Fibroblast of lung (primary cell): ENCODE data around the gene PDE6D. TPM values are rescaled to one million over a fixed set of nuclear protein-coding genes. Genes with fewer than 3 reads are reported as not detected.

Source experiments
- DNase-seq, 2 donors: peaks; one replicate each; pipeline versions ENCODE4 v3.0.0 to v3.0.0-alpha.2; 2010; ENCODE audit warnings: low read depth in 2 of 2
- H2AFZ ChIP-seq: 2 replicates; pipeline ENCODE4 v1.5.1; 2012; ENCODE audit warnings: low read length, control low read depth, inconsistent platforms
- H3K27ac ChIP-seq: 2 replicates; pipeline ENCODE4 v1.5.1; 2011; ENCODE audit warnings: low read length, control low read depth; ENCODE audit not compliant: insufficient read depth
- H3K27me3 ChIP-seq: 2 replicates; pipeline ENCODE4 v1.5.1; 2011; ENCODE audit warnings: mild to moderate bottlenecking, low read length; ENCODE audit not compliant: control insufficient read depth, insufficient read depth
- H3K36me3 ChIP-seq: 2 replicates; pipeline ENCODE4 v1.5.1; 2011; ENCODE audit warnings: low read length; ENCODE audit not compliant: control insufficient read depth, insufficient read depth
- H3K4me1 ChIP-seq: 2 replicates; pipeline ENCODE4 v1.5.1; 2011; ENCODE audit warnings: low read length; ENCODE audit not compliant: control insufficient read depth, insufficient read depth; ENCODE audit errors: extremely low read depth
- H3K4me2 ChIP-seq: 2 replicates; pipeline ENCODE4 v1.5.1; 2011; ENCODE audit warnings: low read length, control low read depth; ENCODE audit not compliant: insufficient read depth; ENCODE audit errors: extremely low read depth
- H3K4me3 ChIP-seq, 4 experiments: fragments of 200-600 bp in 1 of 4; sonication (generic) in 1 of 4; replicated peaks in 1 of 4; 2 replicates each; pipeline ENCODE4 v1.5.1; 2011 to 2016; ENCODE audit warnings: low read length in 4 of 4, low read depth in 3 of 4, mild to moderate bottlenecking in 3 of 4, control low read depth in 2 of 4, inconsistent platforms in 1 of 4, mixed read lengths in 1 of 4; ENCODE audit not compliant: insufficient read depth in 1 of 4; ENCODE audit errors: control extremely low read depth in 1 of 4
- H3K79me2 ChIP-seq: 2 replicates; pipeline ENCODE4 v1.5.1; 2012; ENCODE audit warnings: mild to moderate bottlenecking, low read length, inconsistent platforms; ENCODE audit not compliant: control insufficient read depth, insufficient read depth
- H3K9ac ChIP-seq: 2 replicates; pipeline ENCODE4 v1.5.1; 2011; ENCODE audit warnings: mild to moderate bottlenecking, low read length, control low read depth; ENCODE audit not compliant: insufficient read depth
- H3K9me3 ChIP-seq: 2 replicates; pipeline ENCODE4 v1.5.1; 2012; ENCODE audit warnings: low read depth, low read length; ENCODE audit not compliant: control insufficient read depth, insufficient read depth
- H4K20me1 ChIP-seq: 2 replicates; pipeline ENCODE4 v1.5.1; 2011; ENCODE audit warnings: low read length; ENCODE audit not compliant: control insufficient read depth, insufficient read depth; ENCODE audit errors: extremely low read depth
- EZH2 ChIP-seq: IDR thresholded peaks from 2 replicates; pipeline ENCODE4 v1.5.1; 2012; ENCODE audit warnings: low read length, control low read depth, mild to moderate bottlenecking; ENCODE audit errors: missing control alignments
- polyA plus RNA-seq, 2 donors: library from polyadenylated mRNA; depleted of rRNA in 1 of 2; stranded (reverse) in 1 of 2; unstranded in 1 of 2; fragments of >200 nt; gene quantifications; 2 replicates each; pipeline ENCODE4 v1.2.1, GENCODE V29; 2011 to 2012; ENCODE audit warnings: missing spikeins in 1 of 2
- total RNA-seq: library from RNA; depleted of rRNA; stranded (reverse); fragments of >200 nt; gene quantifications from 2 replicates; pipeline ENCODE4 v1.2.1, GENCODE V29; 2014
- TF ChIP-seq, protein P1 (sequence below), 2 donors: IDR thresholded peaks in 1 of 2; conservative IDR thresholded peaks in 1 of 2; 1 replicate in 1 of 2; 2 replicates in 1 of 2; pipeline ENCODE4 v1.5.1; 2011 to 2012; ENCODE audit warnings: low read length in 2 of 2, control low read depth in 1 of 2, inconsistent platforms in 1 of 2, low read depth in 1 of 2, mild to moderate bottlenecking in 1 of 2

Gene PDE6D
- total and polyA plus RNA-seq, 2 donors (not counting 1 experiment from before 2014, with no cell fraction given), result 14.4 to 32.3 TPM

DNA sequence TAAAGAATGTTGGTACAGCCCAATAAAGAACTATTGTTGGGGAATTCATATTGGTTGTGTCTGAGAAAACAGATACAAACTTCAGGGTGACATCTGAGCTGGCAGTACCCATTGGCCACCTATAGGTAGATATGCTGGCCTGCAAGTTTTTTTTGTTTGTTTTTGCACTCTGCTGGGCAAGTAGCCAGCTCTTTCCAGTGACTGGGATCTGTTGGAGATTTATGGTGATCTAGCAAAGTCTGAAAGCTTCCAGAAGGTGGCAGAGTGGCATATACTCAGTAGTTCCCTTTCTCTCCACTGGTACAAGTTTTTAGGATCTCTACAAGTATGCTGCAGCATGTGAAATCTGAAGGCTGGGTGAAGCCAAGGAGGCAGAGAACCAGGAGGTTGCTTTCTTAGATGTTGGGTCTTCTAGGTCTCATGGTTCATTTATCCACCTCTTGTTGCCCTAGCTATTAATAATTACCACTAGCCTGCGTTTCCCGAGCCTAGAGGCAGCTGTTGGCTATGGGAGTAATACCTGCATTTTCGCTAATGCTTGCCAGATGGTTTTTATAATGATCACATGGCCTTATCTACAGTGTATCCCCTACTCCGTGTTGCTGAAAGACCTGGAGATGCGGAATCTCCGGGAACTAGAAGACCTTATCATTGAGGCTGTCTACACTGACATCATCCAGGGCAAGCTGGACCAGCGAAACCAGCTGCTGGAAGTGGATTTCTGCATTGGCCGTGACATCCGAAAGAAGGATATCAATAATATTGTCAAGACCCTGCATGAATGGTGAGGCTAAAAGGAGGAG lies 14.6 kb upstream of the PDE6D start:
- peak; percentile 56 to 69 for DNase-seq
- TF ChIP-seq EZH2, result no peak
- TF ChIP-seq, protein P1, sequence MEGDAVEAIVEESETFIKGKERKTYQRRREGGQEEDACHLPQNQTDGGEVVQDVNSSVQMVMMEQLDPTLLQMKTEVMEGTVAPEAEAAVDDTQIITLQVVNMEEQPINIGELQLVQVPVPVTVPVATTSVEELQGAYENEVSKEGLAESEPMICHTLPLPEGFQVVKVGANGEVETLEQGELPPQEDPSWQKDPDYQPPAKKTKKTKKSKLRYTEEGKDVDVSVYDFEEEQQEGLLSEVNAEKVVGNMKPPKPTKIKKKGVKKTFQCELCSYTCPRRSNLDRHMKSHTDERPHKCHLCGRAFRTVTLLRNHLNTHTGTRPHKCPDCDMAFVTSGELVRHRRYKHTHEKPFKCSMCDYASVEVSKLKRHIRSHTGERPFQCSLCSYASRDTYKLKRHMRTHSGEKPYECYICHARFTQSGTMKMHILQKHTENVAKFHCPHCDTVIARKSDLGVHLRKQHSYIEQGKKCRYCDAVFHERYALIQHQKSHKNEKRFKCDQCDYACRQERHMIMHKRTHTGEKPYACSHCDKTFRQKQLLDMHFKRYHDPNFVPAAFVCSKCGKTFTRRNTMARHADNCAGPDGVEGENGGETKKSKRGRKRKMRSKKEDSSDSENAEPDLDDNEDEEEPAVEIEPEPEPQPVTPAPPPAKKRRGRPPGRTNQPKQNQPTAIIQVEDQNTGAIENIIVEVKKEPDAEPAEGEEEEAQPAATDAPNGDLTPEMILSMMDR (conservative IDR thresholded peaks at IDR 0.05 in 1 of 2, IDR thresholded peaks at IDR 0.05 in 1 of 2; ENCODE audit: low read depth in 1 of 2, low read length in 2 of 2), result peak; percentile 20 to 34
- Histone ChIP-seq H3K79me2 (peaks cover 3% of the 10 kb centered on the region), H3K27me3 (no peaks in the 10 kb centered on the region), H4K20me1 (no peaks in the 10 kb centered on the region), H3K4me2 (no peak overlapping the region), H2AFZ (no peak overlapping the region), H3K9me3 (no peaks in the 10 kb centered on the region), H3K4me3 (no peak overlapping the region), H3K27ac (peak overlapping the region; percentile 10), H3K4me1 (peaks cover 2% of the 10 kb centered on the region), H3K9ac (no peak overlapping the region), H3K36me3 (peaks cover 14% of the 10 kb centered on the region)

DNA sequence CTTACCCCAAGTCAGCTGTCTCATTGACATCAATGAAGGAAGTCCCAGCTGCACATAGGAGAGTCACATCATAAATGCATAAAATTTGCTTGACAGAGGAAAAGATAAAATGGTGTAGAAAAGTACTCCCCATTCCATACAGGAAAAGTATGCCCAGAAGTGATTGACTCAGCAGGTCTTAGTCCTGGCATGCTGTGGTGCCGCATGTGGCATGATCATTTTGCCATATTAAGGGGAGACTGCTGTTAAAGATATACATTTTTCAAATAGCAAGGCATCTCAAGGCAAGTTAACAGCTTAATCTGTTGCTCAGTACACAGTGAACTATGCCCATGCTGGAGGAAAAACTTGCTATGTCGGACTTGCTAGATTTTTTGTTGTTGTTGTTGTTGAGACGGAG lies 13.3 kb upstream of the PDE6D start:
- Histone ChIP-seq H4K20me1 (no peaks in the 10 kb centered on the region), H3K4me2 (no peak overlapping the region), H3K9me3 (no peaks in the 10 kb centered on the region), H3K9ac (no peak overlapping the region), H3K4me1 (peaks cover 2% of the 10 kb centered on the region), H3K36me3 (peaks cover 13% of the 10 kb centered on the region), H3K79me2 (peaks cover 11% of the 10 kb centered on the region), H3K4me3 (no peak overlapping the region), H3K27ac (no peak overlapping the region), H2AFZ (no peak overlapping the region), H3K27me3 (no peaks in the 10 kb centered on the region)
- no peak for DNase-seq
- TF ChIP-seq EZH2, result no peak
- TF ChIP-seq, protein P1 (conservative IDR thresholded peaks at IDR 0.05 in 1 of 2, IDR thresholded peaks at IDR 0.05 in 1 of 2; ENCODE audit: low read depth in 1 of 2, low read length in 2 of 2), result no peak

DNA sequence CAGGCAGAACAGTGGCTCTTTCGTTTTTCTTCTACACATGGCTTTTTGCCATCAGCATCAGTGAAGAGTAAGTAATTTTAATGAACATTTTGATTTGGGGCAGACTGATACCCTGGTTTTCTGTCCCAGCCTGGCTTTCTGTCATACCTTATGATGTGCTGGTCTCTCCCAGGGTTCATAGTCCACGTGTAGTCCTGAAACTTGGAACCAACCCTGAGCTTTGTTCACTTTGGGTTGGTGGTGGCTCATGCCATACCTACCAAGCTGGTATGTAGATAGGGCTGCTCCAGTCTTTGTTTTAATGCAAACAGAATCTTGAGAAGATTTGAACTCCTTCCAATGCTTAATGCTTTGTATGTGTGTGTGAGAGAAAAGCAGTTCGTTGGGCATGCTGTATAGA lies 10.0 kb upstream of the PDE6D start:
- TF ChIP-seq, protein P1 (conservative IDR thresholded peaks at IDR 0.05 in 1 of 2, IDR thresholded peaks at IDR 0.05 in 1 of 2; ENCODE audit: low read depth in 1 of 2, low read length in 2 of 2), result no peak
- no peak for TF ChIP-seq EZH2
- H3K4me3 ChIP-seq, result no peak overlapping the region
- no peak overlapping the region for H3K4me2 ChIP-seq
- peaks cover 38% of the 10 kb centered on the region for H3K79me2 ChIP-seq
- no peaks in the 10 kb centered on the region for H3K27me3 ChIP-seq
- H2AFZ ChIP-seq, result no peak overlapping the region
- H4K20me1 ChIP-seq, result no peaks in the 10 kb centered on the region
- no peak for DNase-seq
- H3K4me1 ChIP-seq, result peaks cover 2% of the 10 kb centered on the region
- no peak overlapping the region for H3K27ac ChIP-seq
- H3K36me3 ChIP-seq, result peaks cover 11% of the 10 kb centered on the region
- no peak overlapping the region for H3K9ac ChIP-seq
- H3K9me3 ChIP-seq, result no peaks in the 10 kb centered on the region
